ENCODE data around the gene AK9.

DNA sequence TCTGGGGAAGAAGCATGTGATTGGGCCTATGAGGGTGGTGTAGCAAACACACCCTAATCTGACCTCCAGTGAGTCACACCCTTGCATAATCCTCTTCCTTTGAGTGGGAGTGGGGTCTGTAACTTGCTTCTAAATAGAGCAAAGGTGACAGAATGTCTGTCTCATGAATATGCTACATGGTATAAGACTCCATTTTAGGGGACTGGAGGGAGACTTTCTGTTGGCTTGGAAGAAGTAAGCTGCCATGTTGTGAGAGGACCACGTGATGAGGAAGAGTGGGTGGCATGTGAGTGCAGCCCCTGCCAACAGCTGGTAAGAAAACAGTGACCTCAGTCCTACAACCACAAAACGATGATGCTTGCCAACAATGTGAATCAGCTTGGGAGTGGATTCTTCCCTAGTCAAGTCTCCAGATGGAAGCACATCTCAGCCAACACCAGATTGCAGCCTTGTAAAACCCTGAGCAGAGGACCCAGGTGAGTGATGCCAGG, 3.7 kb downstream of the AK9 start:
- TF ChIP-seq, protein P1, sequence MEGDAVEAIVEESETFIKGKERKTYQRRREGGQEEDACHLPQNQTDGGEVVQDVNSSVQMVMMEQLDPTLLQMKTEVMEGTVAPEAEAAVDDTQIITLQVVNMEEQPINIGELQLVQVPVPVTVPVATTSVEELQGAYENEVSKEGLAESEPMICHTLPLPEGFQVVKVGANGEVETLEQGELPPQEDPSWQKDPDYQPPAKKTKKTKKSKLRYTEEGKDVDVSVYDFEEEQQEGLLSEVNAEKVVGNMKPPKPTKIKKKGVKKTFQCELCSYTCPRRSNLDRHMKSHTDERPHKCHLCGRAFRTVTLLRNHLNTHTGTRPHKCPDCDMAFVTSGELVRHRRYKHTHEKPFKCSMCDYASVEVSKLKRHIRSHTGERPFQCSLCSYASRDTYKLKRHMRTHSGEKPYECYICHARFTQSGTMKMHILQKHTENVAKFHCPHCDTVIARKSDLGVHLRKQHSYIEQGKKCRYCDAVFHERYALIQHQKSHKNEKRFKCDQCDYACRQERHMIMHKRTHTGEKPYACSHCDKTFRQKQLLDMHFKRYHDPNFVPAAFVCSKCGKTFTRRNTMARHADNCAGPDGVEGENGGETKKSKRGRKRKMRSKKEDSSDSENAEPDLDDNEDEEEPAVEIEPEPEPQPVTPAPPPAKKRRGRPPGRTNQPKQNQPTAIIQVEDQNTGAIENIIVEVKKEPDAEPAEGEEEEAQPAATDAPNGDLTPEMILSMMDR (IDR thresholded peaks at IDR 0.05; ENCODE audit: poor library complexity, severe bottlenecking) = no peak
- TF ChIP-seq, protein P2, sequence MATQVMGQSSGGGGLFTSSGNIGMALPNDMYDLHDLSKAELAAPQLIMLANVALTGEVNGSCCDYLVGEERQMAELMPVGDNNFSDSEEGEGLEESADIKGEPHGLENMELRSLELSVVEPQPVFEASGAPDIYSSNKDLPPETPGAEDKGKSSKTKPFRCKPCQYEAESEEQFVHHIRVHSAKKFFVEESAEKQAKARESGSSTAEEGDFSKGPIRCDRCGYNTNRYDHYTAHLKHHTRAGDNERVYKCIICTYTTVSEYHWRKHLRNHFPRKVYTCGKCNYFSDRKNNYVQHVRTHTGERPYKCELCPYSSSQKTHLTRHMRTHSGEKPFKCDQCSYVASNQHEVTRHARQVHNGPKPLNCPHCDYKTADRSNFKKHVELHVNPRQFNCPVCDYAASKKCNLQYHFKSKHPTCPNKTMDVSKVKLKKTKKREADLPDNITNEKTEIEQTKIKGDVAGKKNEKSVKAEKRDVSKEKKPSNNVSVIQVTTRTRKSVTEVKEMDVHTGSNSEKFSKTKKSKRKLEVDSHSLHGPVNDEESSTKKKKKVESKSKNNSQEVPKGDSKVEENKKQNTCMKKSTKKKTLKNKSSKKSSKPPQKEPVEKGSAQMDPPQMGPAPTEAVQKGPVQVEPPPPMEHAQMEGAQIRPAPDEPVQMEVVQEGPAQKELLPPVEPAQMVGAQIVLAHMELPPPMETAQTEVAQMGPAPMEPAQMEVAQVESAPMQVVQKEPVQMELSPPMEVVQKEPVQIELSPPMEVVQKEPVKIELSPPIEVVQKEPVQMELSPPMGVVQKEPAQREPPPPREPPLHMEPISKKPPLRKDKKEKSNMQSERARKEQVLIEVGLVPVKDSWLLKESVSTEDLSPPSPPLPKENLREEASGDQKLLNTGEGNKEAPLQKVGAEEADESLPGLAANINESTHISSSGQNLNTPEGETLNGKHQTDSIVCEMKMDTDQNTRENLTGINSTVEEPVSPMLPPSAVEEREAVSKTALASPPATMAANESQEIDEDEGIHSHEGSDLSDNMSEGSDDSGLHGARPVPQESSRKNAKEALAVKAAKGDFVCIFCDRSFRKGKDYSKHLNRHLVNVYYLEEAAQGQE (IDR thresholded peaks at IDR 0.05; ENCODE audit: borderline replicate concordance) = no peak

Measured in neural cell (in vitro differentiated cells).